ENCODE measurements around the gene ZNF503.

The ZNF503 gene

GRCh38 chr10:75353183-75353582 lies 48.4 kb downstream of the ZNF503 start:
- no peak for DNase-seq (ENCODE audit: low read depth)

- DNase-seq (ENCODE audit: low read depth): no peak
Observed at GRCh38 chr10:75352650-75353049, 48.9 kb downstream of the ZNF503 start.

GRCh38 chr10:75351637-75352036 lies 49.9 kb downstream of the ZNF503 start:
- DNase-seq (ENCODE audit: low read depth): no peak

GRCh38 chr10:75350791-75351190 lies 50.8 kb downstream of the ZNF503 start:
- no peak for DNase-seq (ENCODE audit: low read depth)

Measured in activated T-cell treated with anti-CD3 and anti-CD28 coated beads for 24 hours (primary cell).